Astrocyte (in vitro differentiated cells and primary cell): ENCODE data around the gene PRMT6.

Source experiments
- EZH2 ChIP-seq: IDR thresholded peaks from 2 replicates; pipeline ENCODE4 v1.6.1; 2012; ENCODE audit warnings: mild to moderate bottlenecking, low read length, inconsistent platforms; ENCODE audit not compliant: insufficient read depth
- TF ChIP-seq, protein P1 (sequence below): IDR thresholded peaks from 2 replicates; pipeline ENCODE4 v1.5.1; 2011; ENCODE audit warnings: low read depth, mild to moderate bottlenecking, inconsistent platforms, low read length, moderate library complexity; ENCODE audit not compliant: insufficient read depth

DNA sequence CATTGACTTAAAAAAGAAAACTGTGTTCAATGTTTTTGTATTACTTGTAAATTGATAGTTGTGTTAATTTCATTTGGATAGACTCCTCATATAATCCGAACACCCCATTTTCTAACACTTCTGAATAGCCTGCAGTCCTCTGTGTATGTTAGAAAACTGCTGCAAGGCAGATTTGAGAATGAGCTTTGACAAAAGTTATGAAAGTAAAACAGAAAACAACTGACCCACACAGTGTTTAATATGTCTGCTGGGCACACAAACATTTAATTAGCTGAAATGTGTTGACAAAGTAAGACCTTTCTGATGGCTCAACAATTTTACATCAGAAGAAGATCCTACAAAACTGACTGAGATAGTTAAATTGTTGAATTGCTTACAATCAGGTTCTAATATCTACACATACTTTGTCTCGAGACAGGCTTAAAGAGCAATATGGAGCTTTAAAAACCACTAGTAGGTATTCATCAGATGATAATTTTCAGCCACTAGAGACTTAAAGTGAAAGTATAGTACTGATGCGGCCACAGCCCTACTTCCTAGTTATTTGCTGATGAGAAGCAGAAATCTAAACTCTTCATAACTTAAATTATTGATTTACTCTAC lies 40.0 kb upstream of the PRMT6 start:
- no peak for TF ChIP-seq EZH2
- TF ChIP-seq, protein P1, sequence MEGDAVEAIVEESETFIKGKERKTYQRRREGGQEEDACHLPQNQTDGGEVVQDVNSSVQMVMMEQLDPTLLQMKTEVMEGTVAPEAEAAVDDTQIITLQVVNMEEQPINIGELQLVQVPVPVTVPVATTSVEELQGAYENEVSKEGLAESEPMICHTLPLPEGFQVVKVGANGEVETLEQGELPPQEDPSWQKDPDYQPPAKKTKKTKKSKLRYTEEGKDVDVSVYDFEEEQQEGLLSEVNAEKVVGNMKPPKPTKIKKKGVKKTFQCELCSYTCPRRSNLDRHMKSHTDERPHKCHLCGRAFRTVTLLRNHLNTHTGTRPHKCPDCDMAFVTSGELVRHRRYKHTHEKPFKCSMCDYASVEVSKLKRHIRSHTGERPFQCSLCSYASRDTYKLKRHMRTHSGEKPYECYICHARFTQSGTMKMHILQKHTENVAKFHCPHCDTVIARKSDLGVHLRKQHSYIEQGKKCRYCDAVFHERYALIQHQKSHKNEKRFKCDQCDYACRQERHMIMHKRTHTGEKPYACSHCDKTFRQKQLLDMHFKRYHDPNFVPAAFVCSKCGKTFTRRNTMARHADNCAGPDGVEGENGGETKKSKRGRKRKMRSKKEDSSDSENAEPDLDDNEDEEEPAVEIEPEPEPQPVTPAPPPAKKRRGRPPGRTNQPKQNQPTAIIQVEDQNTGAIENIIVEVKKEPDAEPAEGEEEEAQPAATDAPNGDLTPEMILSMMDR = no peak
